Measurements from ENCODE around the gene SNX6. TPM values are rescaled to one million over a fixed set of nuclear protein-coding genes. Genes with fewer than 3 reads are reported as not detected.

The SNX6 gene
- polyA plus RNA-seq, 3 donors: 46.7 to 115 (median 114) TPM

GRCh38 chr14:34537677-34538009, 92.3 kb downstream of the SNX6 start:
- H3K4me1 Mint-ChIP-seq: peaks cover 21% of the 10 kb centered on the region
- Histone ChIP-seq H3K79me2 (ENCODE audit: insufficient read depth, low read length) (peaks cover 36% of the 10 kb centered on the region), H3K9ac (ENCODE audit: insufficient read depth, low read length, poor library complexity, severe bottlenecking) (no peak overlapping the region), H3K27me3 (ENCODE audit: control insufficient read depth in 2 of 2, insufficient read depth in 2 of 2, low read length in 2 of 2) (no peaks in the 10 kb centered on the region), H3K9me3 (replicated peaks in 1 of 2; ENCODE audit: control insufficient read depth in 1 of 2, insufficient read depth in 1 of 2, low read length in 2 of 2) (no peaks in the 10 kb centered on the region), H3K36me3 (replicated peaks in 1 of 2; ENCODE audit: control insufficient read depth in 1 of 2, insufficient read depth in 2 of 2, low read length in 2 of 2) (peaks cover 22 to 36% of the 10 kb centered on the region in 2 donors), H3K4me1 (ENCODE audit: control insufficient read depth in 1 of 2, insufficient read depth in 2 of 2, low read length in 2 of 2) (peaks cover 10 to 18% of the 10 kb centered on the region in 2 donors), H3K4me2 (replicated peaks; ENCODE audit: extremely low read depth, low read length, poor library complexity, severe bottlenecking) (no peak overlapping the region), H3K4me3 (replicated peaks in 1 of 3; ENCODE audit: low read depth in 2 of 3, low read length in 3 of 3) (no peak overlapping the region), H2AFZ (ENCODE audit: insufficient read depth, low read depth, low read length, poor library complexity, severe bottlenecking) (no peak overlapping the region), H4K20me1 (ENCODE audit: insufficient read depth, low read length) (peaks cover 8% of the 10 kb centered on the region), H3K27ac (ENCODE audit: low read depth in 1 of 2, low read length in 2 of 2) (no peak overlapping the region)
- peaks cover 0 to 1% (median 0%) of the 10 kb centered on the region in 3 donors for H3K27me3 Mint-ChIP-seq (ENCODE audit: low read depth in 3 of 3)
- no CpG with 5 or more reads among the region's 4 CpGs for WGBS (ENCODE audit: insufficient coverage)
- no peak overlapping the region for H3K4me3 Mint-ChIP-seq
- H3K9me3 Mint-ChIP-seq: no peaks in the 10 kb centered on the region
- no peak overlapping the region for H3K27ac Mint-ChIP-seq
- peaks cover 23 to 43% of the 10 kb centered on the region in 2 donors for H3K36me3 Mint-ChIP-seq
- TF ChIP-seq CTCF (IDR thresholded peaks at IDR 0.05): no peak
- no peak for DNase-seq
- intact Hi-C loops (cut with micrococcal nuclease): loop anchor here in 1 of 2 donors (5.0 kb wide), 1 partner anchor 75 kb away; the partner anchor contains the start of gene SPTSSA

GRCh38 chr14:34536951-34537676, 92.8 kb downstream of the SNX6 start:
- H3K36me3 Mint-ChIP-seq: peaks cover 29 to 48% of the 10 kb centered on the region in 2 donors
- H3K4me1 Mint-ChIP-seq: peaks cover 21% of the 10 kb centered on the region
- DNase-seq: no peak
- H3K27me3 Mint-ChIP-seq (ENCODE audit: low read depth in 3 of 3): peaks cover 0 to 1% (median 0%) of the 10 kb centered on the region in 3 donors
- Histone ChIP-seq H4K20me1 (ENCODE audit: insufficient read depth, low read length) (peaks cover 8% of the 10 kb centered on the region), H3K27me3 (ENCODE audit: control insufficient read depth in 2 of 2, insufficient read depth in 2 of 2, low read length in 2 of 2) (no peaks in the 10 kb centered on the region), H3K4me1 (ENCODE audit: control insufficient read depth in 1 of 2, insufficient read depth in 2 of 2, low read length in 2 of 2) (peaks cover 10 to 18% of the 10 kb centered on the region in 2 donors), H3K4me3 (replicated peaks in 1 of 3; ENCODE audit: low read depth in 2 of 3, low read length in 3 of 3) (no peak overlapping the region), H2AFZ (ENCODE audit: insufficient read depth, low read depth, low read length, poor library complexity, severe bottlenecking) (no peak overlapping the region), H3K36me3 (replicated peaks in 1 of 2; ENCODE audit: control insufficient read depth in 1 of 2, insufficient read depth in 2 of 2, low read length in 2 of 2) (peaks cover 27 to 41% of the 10 kb centered on the region in 2 donors), H3K79me2 (ENCODE audit: insufficient read depth, low read length) (peaks cover 36% of the 10 kb centered on the region), H3K9me3 (replicated peaks in 1 of 2; ENCODE audit: control insufficient read depth in 1 of 2, insufficient read depth in 1 of 2, low read length in 2 of 2) (no peaks in the 10 kb centered on the region), H3K27ac (ENCODE audit: low read depth in 1 of 2, low read length in 2 of 2) (no peak overlapping the region), H3K4me2 (replicated peaks; ENCODE audit: extremely low read depth, low read length, poor library complexity, severe bottlenecking) (no peak overlapping the region), H3K9ac (ENCODE audit: insufficient read depth, low read length, poor library complexity, severe bottlenecking) (no peak overlapping the region)
- 100% methylated on average over 1 of the region's 4 CpGs for WGBS (ENCODE audit: insufficient coverage)
- no peak overlapping the region for H3K4me3 Mint-ChIP-seq
- no peak for TF ChIP-seq CTCF (IDR thresholded peaks at IDR 0.05)
- intact Hi-C loops (cut with micrococcal nuclease): loop anchor here in 1 of 2 donors (5.0 kb wide), 1 partner anchor 75 kb away; the partner anchor contains the start of gene SPTSSA
- no peaks in the 10 kb centered on the region for H3K9me3 Mint-ChIP-seq
- no peak overlapping the region for H3K27ac Mint-ChIP-seq
